ENCODE measurements around the gene FBP2. TPM values are rescaled to one million over a fixed set of nuclear protein-coding genes. Genes with fewer than 3 reads are reported as not detected.

Gene FBP2
- total RNA-seq, 1 experiment from 2014 or later: not detected

DNA sequence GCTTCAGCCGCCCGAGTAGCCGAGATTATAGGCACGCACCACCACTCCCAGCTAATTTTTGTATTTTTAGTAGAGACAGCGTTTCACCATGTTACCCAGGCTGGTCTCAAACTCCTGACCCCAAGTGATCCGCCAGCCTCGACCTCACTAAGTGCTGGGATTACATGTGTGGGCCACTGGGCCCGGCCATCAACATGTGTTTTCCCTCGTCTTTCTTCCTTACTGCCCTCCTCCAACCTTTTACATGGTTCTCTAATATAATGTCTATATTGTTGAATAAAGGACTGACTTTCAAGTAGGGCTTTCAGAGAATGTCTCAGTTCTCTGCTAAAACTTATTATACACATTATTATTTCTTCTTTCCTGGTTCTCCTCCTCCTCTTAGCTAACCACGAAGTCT lies 60.0 kb downstream of the FBP2 start:
- in situ Hi-C loops (cut with HindIII; ENCODE audit: low pct_unique_long_range_greater_than_20kb, low sequenced_read_pairs): no loop called here
- DNase-seq (ENCODE audit: low read depth, low spot score): no peak

DNA sequence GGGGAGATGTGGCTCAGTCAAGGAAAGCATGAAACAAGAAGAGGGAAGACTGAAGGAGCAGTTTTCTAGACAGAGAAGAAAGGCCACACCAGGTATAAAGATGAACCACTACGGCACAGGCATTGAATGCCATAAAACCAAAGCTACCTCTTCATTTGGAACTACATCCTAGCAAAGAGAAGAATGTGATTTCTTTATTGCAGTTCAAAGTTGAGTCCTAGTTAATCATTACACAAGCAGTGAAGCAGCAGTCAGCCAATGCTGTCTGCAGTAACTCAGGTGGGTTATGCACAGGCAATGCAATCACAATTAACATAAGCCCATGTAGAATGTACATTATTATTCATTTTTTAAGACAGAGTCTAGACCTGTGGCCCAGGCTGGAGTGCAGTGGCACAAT lies 60.5 kb downstream of the FBP2 start:
- no peak for DNase-seq (ENCODE audit: low read depth, low spot score)
- in situ Hi-C loops (cut with HindIII; ENCODE audit: low pct_unique_long_range_greater_than_20kb, low sequenced_read_pairs): no loop called here

DNA sequence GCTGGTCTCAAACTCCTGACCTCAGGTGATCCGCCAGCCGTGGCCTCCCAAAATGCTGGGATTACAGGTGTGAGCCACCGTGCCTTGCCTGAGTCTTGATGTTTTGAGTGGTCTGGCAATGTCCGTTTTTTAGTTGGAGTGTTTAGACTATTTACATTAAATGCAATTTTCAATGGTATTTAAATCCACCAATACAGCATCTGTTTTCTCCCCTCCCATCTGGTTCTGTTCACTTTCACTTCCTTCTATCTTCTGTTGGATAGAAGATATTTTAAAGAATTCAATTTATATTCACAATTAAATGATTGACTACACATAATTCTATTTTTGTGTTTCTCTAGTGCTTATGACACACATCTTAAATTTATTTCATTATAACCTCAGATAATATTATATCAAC lies 64.7 kb downstream of the FBP2 start:
- no peak for DNase-seq (ENCODE audit: low read depth, low spot score)
- in situ Hi-C loops (cut with HindIII; ENCODE audit: low pct_unique_long_range_greater_than_20kb, low sequenced_read_pairs): no loop called here

DNA sequence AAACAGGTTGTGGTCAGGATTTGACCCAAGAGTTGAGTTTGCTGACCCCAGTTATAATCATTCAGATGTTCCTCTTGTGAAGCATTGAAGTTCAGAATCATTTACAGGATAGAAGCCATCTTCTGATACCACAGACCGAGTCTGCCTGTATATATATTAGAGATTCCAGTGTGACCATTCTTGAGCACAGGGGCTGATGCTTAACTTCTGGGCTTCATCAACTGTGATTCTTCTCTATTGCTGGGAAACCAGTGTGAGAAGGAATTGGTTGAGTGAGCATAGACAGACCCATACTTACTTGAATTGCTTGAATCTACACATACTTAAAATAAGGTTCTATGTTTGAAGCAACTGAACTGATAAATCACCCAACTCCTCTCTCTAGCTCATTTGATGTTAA lies 66.7 kb downstream of the FBP2 start:
- no peak for DNase-seq (ENCODE audit: low read depth, low spot score)
- in situ Hi-C loops (cut with HindIII; ENCODE audit: low pct_unique_long_range_greater_than_20kb, low sequenced_read_pairs): no loop called here

GRCh38 chr9:94526271-94526670 lies 67.4 kb downstream of the FBP2 start:
- in situ Hi-C loops (cut with HindIII; ENCODE audit: low pct_unique_long_range_greater_than_20kb, low sequenced_read_pairs): no loop called here
- no peak for DNase-seq (ENCODE audit: low read depth, low spot score)

GRCh38 chr9:94525396-94526035 lies 68.1 kb downstream of the FBP2 start:
- in situ Hi-C loops (cut with HindIII; ENCODE audit: low pct_unique_long_range_greater_than_20kb, low sequenced_read_pairs): no loop called here
- DNase-seq (ENCODE audit: low read depth, low spot score): no peak

GRCh38 chr9:94517254-94517653 lies 76.4 kb downstream of the FBP2 start:
- in situ Hi-C loops (cut with HindIII; ENCODE audit: low pct_unique_long_range_greater_than_20kb, low sequenced_read_pairs): no loop called here
- no peak for DNase-seq (ENCODE audit: low read depth, low spot score)

GRCh38 chr9:94514722-94515121 lies 78.9 kb downstream of the FBP2 start:
- in situ Hi-C loops (cut with HindIII; ENCODE audit: low pct_unique_long_range_greater_than_20kb, low sequenced_read_pairs): no loop called here
- no peak for DNase-seq (ENCODE audit: low read depth, low spot score)

GRCh38 chr9:94511955-94512265 lies 81.7 kb downstream of the FBP2 start:
- DNase-seq (ENCODE audit: low read depth, low spot score): no peak
- in situ Hi-C loops (cut with HindIII; ENCODE audit: low pct_unique_long_range_greater_than_20kb, low sequenced_read_pairs): no loop called here

DNA sequence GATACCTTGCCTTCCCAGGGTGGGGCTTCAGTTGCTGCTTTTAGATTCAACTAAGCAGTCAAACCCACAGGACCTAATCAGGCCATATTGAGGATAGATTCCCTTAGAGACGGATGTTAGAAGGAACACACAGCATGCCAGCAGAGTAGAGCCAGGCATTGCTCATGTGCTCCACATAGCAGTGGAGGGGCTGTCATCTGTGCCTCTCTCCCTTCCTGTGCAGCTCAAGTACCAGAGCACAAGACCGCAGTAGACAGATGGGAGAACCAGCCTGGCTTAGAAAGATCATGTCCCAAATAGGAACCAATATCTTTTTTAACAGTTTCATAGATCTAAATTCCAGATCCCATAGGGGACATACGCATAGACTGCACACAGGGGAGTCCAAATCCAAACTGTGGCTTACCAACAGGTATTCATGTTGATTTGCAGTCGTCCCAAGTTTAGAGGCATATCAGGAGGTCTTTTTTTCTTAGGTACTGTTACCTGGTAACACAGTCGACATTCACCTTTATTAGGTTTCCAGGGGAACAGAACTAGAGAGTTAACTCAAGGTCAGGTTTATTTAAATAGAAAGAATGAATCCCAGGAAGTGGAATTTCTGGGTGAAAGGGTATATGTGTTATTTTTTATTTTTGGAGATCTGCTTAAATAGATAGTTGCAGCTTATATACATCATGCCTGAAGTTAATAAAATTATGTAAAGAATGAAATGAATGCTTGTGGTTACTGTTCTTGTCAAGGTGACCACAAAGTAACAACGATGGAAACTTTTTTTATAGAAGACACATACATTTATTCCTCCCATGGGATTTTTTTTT lies 82.3 kb downstream of the FBP2 start:
- DNase-seq (ENCODE audit: low read depth, low spot score): no peak
- in situ Hi-C loops (cut with HindIII; ENCODE audit: low pct_unique_long_range_greater_than_20kb, low sequenced_read_pairs): no loop called here

Other genes starting within 250 kb of the FBP2 start
- 0.16 TPM in 1 of 2 replicates, not detected in the other for gene PCAT7, start 38.7 kb downstream of the FBP2 start, total RNA-seq (2014; rRNA removed; shearing (Covaris generic))
- 0.71 TPM in 1 of 2 replicates, not detected in the other for gene FBP1, start 45.7 kb upstream of the FBP2 start, total RNA-seq (2014; rRNA removed; shearing (Covaris generic))
- gene AOPEP, start 132.9 kb upstream of the FBP2 start, total RNA-seq (2014; rRNA removed; shearing (Covaris generic)): 18.8 and 20.8 TPM in 2 replicates